MM.1S (cell line): Measurements from ENCODE around the gene SUSD4.

Experiments used
- DNase-seq: peaks from one replicate; pipeline ENCODE4 v3.0.0-alpha.2; 2015
- H2AFZ ChIP-seq: fragments of 300-600 bp; sonication (generic); 2 replicates; pipeline ENCODE4 v1.6.0; 2016; ENCODE audit warnings: antibody characterized with exemption, low read length
- H3F3A ChIP-seq: fragments of 300-600 bp; sonication (generic); 2 replicates; pipeline ENCODE4 v1.6.1; 2016; ENCODE audit warnings: mild to moderate bottlenecking, antibody characterized with exemption, low read length, moderate library complexity, mixed read lengths; ENCODE audit not compliant: insufficient read depth
- H3K27ac ChIP-seq: fragments of 300-600 bp; sonication (generic); 2 replicates; pipeline ENCODE4 v1.5.1; 2016; ENCODE audit warnings: mild to moderate bottlenecking, low read length
- H3K27me3 ChIP-seq: fragments of 300-600 bp; sonication (generic); replicated peaks from 2 replicates; pipeline ENCODE4 v1.6.0; 2016; ENCODE audit warnings: low read length; ENCODE audit not compliant: insufficient read depth
- H3K36me3 ChIP-seq: fragments of 300-600 bp; sonication (generic); replicated peaks from 2 replicates; pipeline ENCODE4 v1.6.1; 2016; ENCODE audit warnings: mild to moderate bottlenecking, low read length, mixed read lengths; ENCODE audit not compliant: insufficient read depth
- H3K4me1 ChIP-seq: fragments of 300-600 bp; sonication (generic); 2 replicates; pipeline ENCODE4 v1.6.1; 2016; ENCODE audit warnings: low read length, mixed read lengths
- H3K4me2 ChIP-seq: fragments of 300-600 bp; sonication (generic); 2 replicates; pipeline ENCODE4 v1.6.0; 2016; ENCODE audit warnings: low read depth, low read length
- H3K4me3 ChIP-seq: fragments of 300-600 bp; sonication (generic); 2 replicates; pipeline ENCODE4 v1.5.1; 2016; ENCODE audit warnings: low read length, mixed read lengths
- H3K79me2 ChIP-seq: fragments of 300-600 bp; sonication (generic); 2 replicates; pipeline ENCODE4 v1.6.1; 2016; ENCODE audit warnings: mixed run types, low read length, mixed read lengths
- H3K9ac ChIP-seq: fragments of 300-600 bp; sonication (generic); 2 replicates; pipeline ENCODE4 v1.6.1; 2016; ENCODE audit warnings: low read length, mixed read lengths
- H3K9me2 ChIP-seq: fragments of 300-600 bp; sonication (generic); replicated peaks from 2 replicates; pipeline ENCODE4 v1.6.1; 2016; ENCODE audit warnings: mild to moderate bottlenecking, low read length, mixed read lengths; ENCODE audit not compliant: insufficient read depth
- H3K9me3 ChIP-seq: fragments of 300-600 bp; sonication (generic); replicated peaks from 2 replicates; pipeline ENCODE4 v1.6.1; 2016; ENCODE audit warnings: mild to moderate bottlenecking, low read length, mixed read lengths; ENCODE audit not compliant: insufficient read depth
- H4K20me1 ChIP-seq: fragments of 300-600 bp; sonication (generic); 2 replicates; pipeline ENCODE4 v1.6.1; 2016; ENCODE audit warnings: mild to moderate bottlenecking, low read length, moderate library complexity, mixed read lengths; ENCODE audit not compliant: insufficient read depth
- EZH2 ChIP-seq: fragments of 300-600 bp; sonication (generic); optimal IDR thresholded peaks from 2 replicates; pipeline ENCODE3; 2017; ENCODE audit warnings: low read depth, mild to moderate bottlenecking, antibody characterized with exemption, low read length, mixed read lengths
- EZH2phosphoT487 ChIP-seq: fragments of 300-600 bp; sonication (generic); IDR thresholded peaks from 2 replicates; pipeline ENCODE4 v1.6.1; 2018; ENCODE audit warnings: antibody characterized with exemption, low read length
- TF ChIP-seq, protein P1 (sequence below): fragments of 300-600 bp; sonication (generic); IDR thresholded peaks from 2 replicates; pipeline ENCODE4 v1.5.1; 2016; ENCODE audit warnings: antibody characterized with exemption, low read length, mixed read lengths

SUSD4 gene

DNA sequence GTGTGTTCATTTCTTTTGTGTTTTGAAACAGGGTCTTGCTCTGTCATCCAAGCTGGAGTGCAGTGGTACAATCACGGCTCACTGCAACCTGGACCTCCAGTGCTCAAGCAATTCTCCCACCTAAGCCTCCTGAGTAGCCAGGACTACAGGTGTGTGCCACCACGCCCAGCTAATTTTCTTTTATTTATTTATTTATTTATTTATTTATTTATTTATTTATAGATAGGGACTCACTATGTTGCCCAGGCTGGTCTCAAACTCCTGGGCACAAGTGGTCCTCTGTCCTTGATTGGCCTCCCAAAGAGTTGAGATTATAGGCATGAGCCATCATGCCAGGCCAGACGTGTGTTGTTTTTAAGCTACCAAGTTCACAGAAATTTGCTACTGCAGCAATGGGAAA lies 177.2 kb downstream of the SUSD4 start:
- H3K36me3 ChIP-seq: no peaks in the 10 kb centered on the region
- H3K4me3 ChIP-seq: no peak overlapping the region
- peaks cover 6% of the 10 kb centered on the region; the same call in 1 of the 2 replicates for H3K4me1 ChIP-seq
- no peak overlapping the region for H3K9ac ChIP-seq
- H3K9me2 ChIP-seq: no peaks in the 10 kb centered on the region
- no peak overlapping the region for H3K27ac ChIP-seq
- no peaks in the 10 kb centered on the region for H3K79me2 ChIP-seq
- no peak overlapping the region for H2AFZ ChIP-seq
- H3F3A ChIP-seq: no peaks in the 10 kb centered on the region
- peaks cover 21% of the 10 kb centered on the region for H3K27me3 ChIP-seq
- H3K4me2 ChIP-seq: no peak overlapping the region
- no peaks in the 10 kb centered on the region for H4K20me1 ChIP-seq
- no peak for DNase-seq
- TF ChIP-seq EZH2 (no peak), EZH2phosphoT487 (no peak)
- TF ChIP-seq, protein P1, sequence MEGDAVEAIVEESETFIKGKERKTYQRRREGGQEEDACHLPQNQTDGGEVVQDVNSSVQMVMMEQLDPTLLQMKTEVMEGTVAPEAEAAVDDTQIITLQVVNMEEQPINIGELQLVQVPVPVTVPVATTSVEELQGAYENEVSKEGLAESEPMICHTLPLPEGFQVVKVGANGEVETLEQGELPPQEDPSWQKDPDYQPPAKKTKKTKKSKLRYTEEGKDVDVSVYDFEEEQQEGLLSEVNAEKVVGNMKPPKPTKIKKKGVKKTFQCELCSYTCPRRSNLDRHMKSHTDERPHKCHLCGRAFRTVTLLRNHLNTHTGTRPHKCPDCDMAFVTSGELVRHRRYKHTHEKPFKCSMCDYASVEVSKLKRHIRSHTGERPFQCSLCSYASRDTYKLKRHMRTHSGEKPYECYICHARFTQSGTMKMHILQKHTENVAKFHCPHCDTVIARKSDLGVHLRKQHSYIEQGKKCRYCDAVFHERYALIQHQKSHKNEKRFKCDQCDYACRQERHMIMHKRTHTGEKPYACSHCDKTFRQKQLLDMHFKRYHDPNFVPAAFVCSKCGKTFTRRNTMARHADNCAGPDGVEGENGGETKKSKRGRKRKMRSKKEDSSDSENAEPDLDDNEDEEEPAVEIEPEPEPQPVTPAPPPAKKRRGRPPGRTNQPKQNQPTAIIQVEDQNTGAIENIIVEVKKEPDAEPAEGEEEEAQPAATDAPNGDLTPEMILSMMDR: no peak
- H3K9me3 ChIP-seq: no peaks in the 10 kb centered on the region

DNA sequence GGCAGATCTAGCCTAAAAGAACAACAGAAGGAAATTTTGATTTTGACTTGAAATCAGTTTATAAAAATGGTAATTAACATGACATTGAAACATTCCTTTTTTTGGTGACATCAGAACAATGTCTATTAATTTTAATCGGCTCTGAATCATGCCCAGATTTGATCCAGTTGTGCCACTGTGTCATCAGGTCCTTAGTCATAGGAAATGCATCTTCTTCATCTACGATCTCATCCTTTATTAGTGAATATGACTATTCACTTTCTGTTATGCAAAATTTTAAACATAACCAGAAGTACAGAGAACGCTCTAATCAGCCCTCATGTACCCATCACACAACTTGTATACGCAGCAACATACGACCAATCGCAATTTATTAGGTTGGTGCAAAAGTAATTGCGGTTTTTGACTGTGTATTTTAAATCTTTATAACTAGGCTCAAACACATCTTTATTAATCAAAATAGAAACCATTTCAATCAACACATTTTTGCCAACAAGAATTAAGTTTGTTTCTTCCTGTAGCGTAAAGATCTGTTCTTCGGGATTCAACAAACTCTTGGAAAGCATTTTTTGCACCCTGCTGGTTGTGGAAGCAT lies 180.6 kb downstream of the SUSD4 start:
- no peak for TF ChIP-seq EZH2
- TF ChIP-seq, protein P1: no peak
- no peak for TF ChIP-seq EZH2phosphoT487
- Histone ChIP-seq H3K79me2 (no peaks in the 10 kb centered on the region), H4K20me1 (no peaks in the 10 kb centered on the region), H3K9me2 (no peaks in the 10 kb centered on the region), H3K27me3 (peaks cover 7% of the 10 kb centered on the region), H3F3A (no peaks in the 10 kb centered on the region), H3K4me1 (no peaks in the 10 kb centered on the region), H3K27ac (no peak overlapping the region), H2AFZ (no peak overlapping the region), H3K4me3 (no peak overlapping the region), H3K4me2 (no peak overlapping the region), H3K9me3 (no peaks in the 10 kb centered on the region), H3K36me3 (no peaks in the 10 kb centered on the region), H3K9ac (no peak overlapping the region)
- no peak for DNase-seq

DNA sequence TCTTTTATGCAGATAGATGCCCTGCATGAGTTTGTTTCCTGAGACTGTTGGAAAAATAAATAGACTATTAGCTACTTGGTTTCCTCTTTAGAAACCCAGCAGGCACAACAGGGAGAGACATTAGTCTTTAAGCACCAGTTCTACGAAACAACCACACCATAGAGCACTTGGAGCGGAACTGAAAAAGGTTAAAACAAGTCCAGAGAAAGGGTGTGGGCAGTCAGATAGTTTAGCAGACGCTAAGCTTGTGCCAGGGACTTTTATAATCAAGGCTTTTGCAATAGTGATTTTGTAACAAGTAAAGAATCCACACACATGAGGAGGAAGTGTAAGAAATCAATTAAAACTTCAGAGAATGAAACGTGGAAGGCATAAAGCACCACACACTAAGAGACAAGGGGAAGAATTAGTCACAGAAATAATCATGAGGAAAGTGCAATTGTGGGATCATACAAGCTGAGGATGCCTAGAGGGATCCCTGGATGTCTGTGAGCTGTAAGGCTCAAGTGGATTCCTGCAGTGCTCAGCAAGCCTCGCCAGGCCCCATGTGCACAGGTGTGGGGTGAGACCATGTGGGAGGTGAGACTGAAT lies 183.2 kb downstream of the SUSD4 start:
- no peak overlapping the region for H3K4me3 ChIP-seq
- H3K4me1 ChIP-seq: no peaks in the 10 kb centered on the region
- H3K9ac ChIP-seq: no peak overlapping the region
- H3K9me2 ChIP-seq: no peaks in the 10 kb centered on the region
- no peak overlapping the region for H3K27ac ChIP-seq
- no peak overlapping the region for H2AFZ ChIP-seq
- H3K79me2 ChIP-seq: no peaks in the 10 kb centered on the region
- H3K27me3 ChIP-seq: no peaks in the 10 kb centered on the region
- no peaks in the 10 kb centered on the region for H3F3A ChIP-seq
- no peak for DNase-seq
- TF ChIP-seq, protein P1: no peak
- TF ChIP-seq EZH2: no peak
- TF ChIP-seq EZH2phosphoT487: no peak
- no peaks in the 10 kb centered on the region for H4K20me1 ChIP-seq
- no peaks in the 10 kb centered on the region for H3K36me3 ChIP-seq
- H3K9me3 ChIP-seq: no peaks in the 10 kb centered on the region
- H3K4me2 ChIP-seq: no peak overlapping the region
